ENCODE measurements around the gene DMGDH. TPM values are rescaled to one million over a fixed set of nuclear protein-coding genes. Genes with fewer than 3 reads are reported as not detected.

The DMGDH gene
- polyA plus RNA-seq, 1 donor: 1.3 TPM

- WGBS (ENCODE audit: insufficient coverage, low lambda C conversion rate): 80% methylated on average over 1 of the region's 7 CpGs
- no peaks in the 10 kb centered on the region for H3K9me3 ChIP-seq (ENCODE audit: control insufficient read depth, low read depth, low read length)
These were observed 90.2 kb downstream of the DMGDH start for GRCh38 chr5:78979117-78979742.

GRCh38 chr5:78975035-78975434 is 94.4 kb downstream of the DMGDH start:
- Histone ChIP-seq H3K36me3 (ENCODE audit: control insufficient read depth, insufficient read depth, low read length) (no peaks in the 10 kb centered on the region), H3K27me3 (ENCODE audit: control insufficient read depth, insufficient read depth, low read length) (no peaks in the 10 kb centered on the region), H3K9me3 (ENCODE audit: control insufficient read depth, low read depth, low read length) (no peaks in the 10 kb centered on the region), H3K27ac (ENCODE audit: low read length) (no peak overlapping the region), H3K4me3 (ENCODE audit: low read length) (no peak overlapping the region), H3K4me1 (ENCODE audit: control insufficient read depth, insufficient read depth, low read length) (peaks cover 30% of the 10 kb centered on the region)
- no peak for DNase-seq
- 67% methylated on average over 1 of the region's 8 CpGs for WGBS (ENCODE audit: insufficient coverage, low lambda C conversion rate)

More at GRCh38 chr5:78979117-78979742, 90.2 kb downstream of the DMGDH start:
- DNase-seq: peak; percentile 63 to 86
- Histone ChIP-seq H3K4me3 (ENCODE audit: low read length) (no peak overlapping the region), H3K27ac (ENCODE audit: low read length) (no peak overlapping the region), H3K4me1 (ENCODE audit: control insufficient read depth, insufficient read depth, low read length) (peaks cover 23% of the 10 kb centered on the region), H3K36me3 (ENCODE audit: control insufficient read depth, insufficient read depth, low read length) (no peaks in the 10 kb centered on the region), H3K27me3 (ENCODE audit: control insufficient read depth, insufficient read depth, low read length) (no peaks in the 10 kb centered on the region)

- Histone ChIP-seq H3K9me3 (ENCODE audit: control insufficient read depth, low read depth, low read length) (no peaks in the 10 kb centered on the region), H3K27ac (ENCODE audit: low read length) (peak overlapping the region; percentile 3), H3K4me3 (ENCODE audit: low read length) (no peak overlapping the region), H3K4me1 (ENCODE audit: control insufficient read depth, insufficient read depth, low read length) (peaks cover 30% of the 10 kb centered on the region), H3K36me3 (ENCODE audit: control insufficient read depth, insufficient read depth, low read length) (no peaks in the 10 kb centered on the region), H3K27me3 (ENCODE audit: control insufficient read depth, insufficient read depth, low read length) (no peaks in the 10 kb centered on the region)
- DNase-seq: peak in 1 of 2 donors; percentile 37
- WGBS (ENCODE audit: insufficient coverage, low lambda C conversion rate): no CpG with 5 or more reads among the region's 2 CpGs
These were observed 94.9 kb downstream of the DMGDH start for GRCh38 chr5:78974601-78975000.

DNA sequence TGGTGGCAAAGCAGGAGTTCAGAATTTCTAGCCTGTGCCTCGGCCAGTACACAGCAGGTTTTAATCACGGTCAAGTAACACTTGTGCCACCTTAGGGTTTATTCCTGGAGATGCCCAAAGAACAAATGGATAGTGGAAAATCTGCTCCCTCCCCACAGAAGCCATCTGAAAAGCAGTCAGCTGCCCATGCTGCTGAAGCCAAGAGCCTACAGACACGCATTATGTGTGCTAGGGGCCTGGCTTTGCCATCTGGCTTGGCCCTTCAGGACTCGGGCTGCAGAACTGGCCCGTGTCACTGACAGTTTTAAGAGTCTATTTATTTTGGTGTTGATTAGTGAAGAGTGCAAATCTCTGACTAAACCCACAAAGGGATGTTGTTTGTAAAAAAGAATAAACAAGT is 95.5 kb downstream of the DMGDH start:
- H3K4me3 ChIP-seq (ENCODE audit: low read length): no peak overlapping the region
- no CpG with 5 or more reads among the region's 5 CpGs for WGBS (ENCODE audit: insufficient coverage, low lambda C conversion rate)
- no peaks in the 10 kb centered on the region for H3K9me3 ChIP-seq (ENCODE audit: control insufficient read depth, low read depth, low read length)
- H3K27me3 ChIP-seq (ENCODE audit: control insufficient read depth, insufficient read depth, low read length): no peaks in the 10 kb centered on the region
- H3K4me1 ChIP-seq (ENCODE audit: control insufficient read depth, insufficient read depth, low read length): peaks cover 30% of the 10 kb centered on the region
- no peak overlapping the region for H3K27ac ChIP-seq (ENCODE audit: low read length)
- H3K36me3 ChIP-seq (ENCODE audit: control insufficient read depth, insufficient read depth, low read length): no peaks in the 10 kb centered on the region
- peak in 1 of 2 donors; percentile 10 for DNase-seq

GRCh38 chr5:78972654-78973428 is 96.6 kb downstream of the DMGDH start:
- H3K27me3 ChIP-seq (ENCODE audit: control insufficient read depth, insufficient read depth, low read length): no peaks in the 10 kb centered on the region
- WGBS (ENCODE audit: insufficient coverage, low lambda C conversion rate): 20% methylated on average over 1 of the region's 7 CpGs
- H3K36me3 ChIP-seq (ENCODE audit: control insufficient read depth, insufficient read depth, low read length): peaks cover 4% of the 10 kb centered on the region
- H3K27ac ChIP-seq (ENCODE audit: low read length): no peak overlapping the region
- no peaks in the 10 kb centered on the region for H3K9me3 ChIP-seq (ENCODE audit: control insufficient read depth, low read depth, low read length)
- peaks cover 30% of the 10 kb centered on the region for H3K4me1 ChIP-seq (ENCODE audit: control insufficient read depth, insufficient read depth, low read length)
- peak; percentile 24 to 48 for DNase-seq
- H3K4me3 ChIP-seq (ENCODE audit: low read length): no peak overlapping the region

- peaks cover 30% of the 10 kb centered on the region for H3K4me1 ChIP-seq (ENCODE audit: control insufficient read depth, insufficient read depth, low read length)
- H3K36me3 ChIP-seq (ENCODE audit: control insufficient read depth, insufficient read depth, low read length): peaks cover 4% of the 10 kb centered on the region
- peak overlapping the region; percentile 14 for H3K27ac ChIP-seq (ENCODE audit: low read length)
- WGBS (ENCODE audit: insufficient coverage, low lambda C conversion rate): no CpG with 5 or more reads among the region's 2 CpGs
- no peaks in the 10 kb centered on the region for H3K27me3 ChIP-seq (ENCODE audit: control insufficient read depth, insufficient read depth, low read length)
- peak; percentile 54 to 61 for DNase-seq
- H3K4me3 ChIP-seq (ENCODE audit: low read length): no peak overlapping the region
- no peaks in the 10 kb centered on the region for H3K9me3 ChIP-seq (ENCODE audit: control insufficient read depth, low read depth, low read length)
These were observed 97.5 kb downstream of the DMGDH start for GRCh38 chr5:78971998-78972397.

- Histone ChIP-seq H3K4me1 (ENCODE audit: control insufficient read depth, insufficient read depth, low read length) (peaks cover 13% of the 10 kb centered on the region), H3K36me3 (ENCODE audit: control insufficient read depth, insufficient read depth, low read length) (peaks cover 4% of the 10 kb centered on the region), H3K9me3 (ENCODE audit: control insufficient read depth, low read depth, low read length) (no peaks in the 10 kb centered on the region), H3K4me3 (ENCODE audit: low read length) (no peak overlapping the region), H3K27me3 (ENCODE audit: control insufficient read depth, insufficient read depth, low read length) (no peaks in the 10 kb centered on the region), H3K27ac (ENCODE audit: low read length) (no peak overlapping the region)
- WGBS (ENCODE audit: insufficient coverage, low lambda C conversion rate): no CpG with 5 or more reads among the region's 5 CpGs
- DNase-seq: no peak
These were observed 100.7 kb downstream of the DMGDH start for GRCh38 chr5:78968781-78969180.

DNA sequence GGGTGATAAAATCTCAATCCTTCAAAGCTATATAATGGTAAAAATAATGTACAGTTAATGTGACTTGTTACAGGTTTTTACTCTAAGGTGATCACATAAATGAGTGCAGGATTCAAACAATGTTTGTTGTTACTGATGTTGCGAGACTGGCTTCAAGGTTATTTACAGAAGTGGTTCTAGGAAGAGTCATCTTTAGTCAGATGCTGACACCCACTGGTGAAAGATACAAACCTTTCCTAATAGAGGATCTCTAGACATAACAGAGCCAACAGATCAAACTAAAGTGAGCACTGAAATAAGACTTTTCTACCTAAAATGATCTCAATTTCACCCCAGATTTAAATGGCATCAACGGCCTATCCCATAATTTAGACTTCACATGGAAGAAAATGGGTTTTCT is 104.6 kb downstream of the DMGDH start:
- no peaks in the 10 kb centered on the region for H3K9me3 ChIP-seq (ENCODE audit: control insufficient read depth, low read depth, low read length)
- no peak overlapping the region for H3K27ac ChIP-seq (ENCODE audit: low read length)
- 80% methylated on average over 1 of the region's 2 CpGs for WGBS (ENCODE audit: insufficient coverage, low lambda C conversion rate)
- H3K4me3 ChIP-seq (ENCODE audit: low read length): no peak overlapping the region
- peaks cover 12% of the 10 kb centered on the region for H3K36me3 ChIP-seq (ENCODE audit: control insufficient read depth, insufficient read depth, low read length)
- DNase-seq: peak; percentile 37 to 43
- H3K27me3 ChIP-seq (ENCODE audit: control insufficient read depth, insufficient read depth, low read length): no peaks in the 10 kb centered on the region
- H3K4me1 ChIP-seq (ENCODE audit: control insufficient read depth, insufficient read depth, low read length): no peaks in the 10 kb centered on the region

- peaks cover 8% of the 10 kb centered on the region for H3K36me3 ChIP-seq (ENCODE audit: control insufficient read depth, insufficient read depth, low read length)
- no peak overlapping the region for H3K4me3 ChIP-seq (ENCODE audit: low read length)
- WGBS (ENCODE audit: insufficient coverage, low lambda C conversion rate): no CpG with 5 or more reads among the region's 1 CpG
- no peaks in the 10 kb centered on the region for H3K27me3 ChIP-seq (ENCODE audit: control insufficient read depth, insufficient read depth, low read length)
- DNase-seq: no peak
- peaks cover 5% of the 10 kb centered on the region for H3K4me1 ChIP-seq (ENCODE audit: control insufficient read depth, insufficient read depth, low read length)
- no peaks in the 10 kb centered on the region for H3K9me3 ChIP-seq (ENCODE audit: control insufficient read depth, low read depth, low read length)
- H3K27ac ChIP-seq (ENCODE audit: low read length): no peak overlapping the region
These were observed 107.7 kb downstream of the DMGDH start for GRCh38 chr5:78961743-78962142.

DNA sequence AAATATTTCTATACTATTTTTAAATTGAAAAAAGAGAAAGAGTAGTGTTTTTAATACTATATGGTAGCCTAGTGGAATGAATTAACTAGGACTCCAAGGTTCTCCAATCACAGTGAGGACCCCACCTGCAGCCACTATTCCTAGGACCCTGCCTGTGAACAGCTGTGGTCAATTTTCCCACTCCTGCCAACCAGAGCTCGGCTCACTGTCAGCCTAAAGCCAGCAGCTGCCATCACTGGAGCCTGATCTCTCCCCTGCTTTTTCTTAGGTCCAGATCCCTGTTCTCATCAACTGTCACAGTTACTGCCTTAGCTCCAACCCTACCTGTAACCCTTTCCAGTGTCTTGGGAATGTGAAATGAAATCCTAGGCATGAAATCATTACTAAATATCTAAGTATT is 109.7 kb downstream of the DMGDH start:
- no CpG with 5 or more reads among the region's 1 CpG for WGBS (ENCODE audit: insufficient coverage, low lambda C conversion rate)

More for the DNA sequence above, 109.7 kb downstream of the DMGDH start:
- peaks cover 5% of the 10 kb centered on the region for H3K4me1 ChIP-seq (ENCODE audit: control insufficient read depth, insufficient read depth, low read length)
- no peak overlapping the region for H3K27ac ChIP-seq (ENCODE audit: low read length)
- peaks cover 11% of the 10 kb centered on the region for H3K36me3 ChIP-seq (ENCODE audit: control insufficient read depth, insufficient read depth, low read length)
- no peaks in the 10 kb centered on the region for H3K27me3 ChIP-seq (ENCODE audit: control insufficient read depth, insufficient read depth, low read length)
- H3K4me3 ChIP-seq (ENCODE audit: low read length): no peak overlapping the region
- no peaks in the 10 kb centered on the region for H3K9me3 ChIP-seq (ENCODE audit: control insufficient read depth, low read depth, low read length)
- DNase-seq: no peak
